CD8-positive, alpha-beta memory T cell (primary cell): ENCODE measurements around the gene ZNF563. TPM values are rescaled to one million over a fixed set of nuclear protein-coding genes. Genes with fewer than 3 reads are reported as not detected.
A peak's percentile ranks its signal among the peaks of the same experiment; 100 is the strongest.

Source experiments
- CTCF ChIA-PET: fragments of 350-600 bp; sonication (Branson Sonifier 250); formaldehyde crosslinking; loops from one replicate; lab custom pipeline; 2021; ENCODE audit warnings: antibody characterized with exemption; lab: Charles Lee
- POLR2A ChIA-PET: fragments of 350-600 bp; sonication (Branson Sonifier 250); formaldehyde crosslinking; loops from one replicate; lab custom pipeline; 2021; ENCODE audit warnings: antibody characterized with exemption; lab: Charles Lee
- DNase-seq, 5 donors: peaks; one replicate each; pipeline versions ENCODE4 v3.0.0 to v3.0.0-alpha.2; 2020 to 2022; ENCODE audit warnings: mixed read lengths in 1 of 5
- H3K27ac ChIP-seq: one replicate; pipeline ENCODE4 v1.7.0; 2013; ENCODE audit warnings: low read depth, mild to moderate bottlenecking, low read length, moderate library complexity
- H3K27me3 ChIP-seq: 2 replicates; pipeline ENCODE4 v1.7.0; 2013; ENCODE audit warnings: low read length, mild to moderate bottlenecking; ENCODE audit not compliant: insufficient read depth, poor library complexity, severe bottlenecking
- H3K36me3 ChIP-seq: 2 replicates; pipeline ENCODE4 v1.7.0; 2013; ENCODE audit warnings: mild to moderate bottlenecking, low read length, moderate library complexity; ENCODE audit not compliant: insufficient read depth
- H3K4me1 ChIP-seq: 2 replicates; pipeline ENCODE4 v1.7.0; 2013; ENCODE audit warnings: mild to moderate bottlenecking, low read length, moderate library complexity; ENCODE audit not compliant: insufficient read depth
- H3K4me3 ChIP-seq: 2 replicates; pipeline ENCODE4 v1.7.0; 2013; ENCODE audit warnings: mild to moderate bottlenecking, low read length
- H3K9me3 ChIP-seq: 2 replicates; pipeline ENCODE4 v1.7.0; 2013; ENCODE audit warnings: mild to moderate bottlenecking, low read length
- H3K27ac Mint-ChIP-seq, 8 donors: one replicate each; pipeline ENCODE4 v1.8.0; 2020 to 2021; ENCODE audit warnings: mixed read lengths in 8 of 8, mild to moderate bottlenecking in 6 of 8, inconsistent platforms in 3 of 8, moderate library complexity in 3 of 8
- H3K27me3 Mint-ChIP-seq, 2 donors: one replicate each; pipeline ENCODE4 v1.8.0; 2020 to 2021; ENCODE audit warnings: mixed read lengths in 2 of 2, mild to moderate bottlenecking in 1 of 2, moderate library complexity in 1 of 2
- H3K36me3 Mint-ChIP-seq, 3 donors: one replicate each; pipeline ENCODE4 v1.8.0; 2020 to 2021; ENCODE audit warnings: mixed read lengths in 3 of 3, inconsistent platforms in 1 of 3, mild to moderate bottlenecking in 1 of 3
- H3K4me1 Mint-ChIP-seq, 3 donors: one replicate each; pipeline ENCODE4 v1.8.0; 2020 to 2021; ENCODE audit warnings: mixed read lengths in 3 of 3, inconsistent platforms in 1 of 3, mild to moderate bottlenecking in 1 of 3
- H3K4me3 Mint-ChIP-seq, 7 donors: one replicate each; pipeline ENCODE4 v1.8.0; 2020 to 2021; ENCODE audit warnings: mixed read lengths in 7 of 7, mild to moderate bottlenecking in 6 of 7, moderate library complexity in 4 of 7, inconsistent platforms in 2 of 7
- H3K9me3 Mint-ChIP-seq, 5 donors: one replicate each; pipeline ENCODE4 v1.8.0; 2020 to 2022; ENCODE audit warnings: mixed read lengths in 5 of 5, mild to moderate bottlenecking in 3 of 5, moderate library complexity in 2 of 5, inconsistent platforms in 1 of 5
- polyA plus RNA-seq: library from polyadenylated mRNA; unstranded; fragments of 300-500 nt; fragmentation: Illumina TruSeq; gene quantifications from one replicate; pipeline ENCODE4 v1.2.3, GENCODE V29; 2021
- total RNA-seq, 2 experiments: library from RNA; stranded (reverse); gene quantifications; one replicate each; pipeline ENCODE4 v1.2.3, GENCODE V29; 2021

The ZNF563 gene
- total and polyA plus RNA-seq, 3 experiments from 2014 or later: 2.8 to 3.5 (median 3.5) TPM

DNA sequence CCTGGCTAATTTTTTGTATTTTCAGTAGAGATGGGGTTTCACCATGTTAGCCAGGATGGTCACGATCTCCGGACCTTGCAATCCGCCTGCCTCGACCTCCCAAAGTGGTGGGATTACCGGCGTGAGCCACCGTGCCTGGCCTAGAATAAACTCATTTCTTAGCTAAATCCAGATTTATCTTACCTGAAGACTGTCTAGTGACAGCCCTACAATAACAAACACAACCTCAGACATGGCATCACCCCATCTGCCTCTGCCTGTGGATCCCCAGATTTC, 43.7 kb downstream of the ZNF563 start:
- POLR2A ChIA-PET: interaction anchor here (0.5 to 2.6 kb wide), 4 partner anchors 25 to 205 kb away, joined by 3 to 21 read pairs (median 3); partner anchors contain the start of genes ZNF136 and ZNF563
- Mint-ChIP-seq H3K27me3 (peaks cover 0 to 2% of the 10 kb centered on the region in 2 donors), H3K4me1 (peaks cover 54 to 67% (median 63%) of the 10 kb centered on the region in 3 donors), H3K4me3 (peak overlapping the region in 6 of 7 donors; percentile 44 to 82 (median 72)), H3K9me3 (no peaks in the 10 kb centered on the region), H3K27ac (peak overlapping the region; percentile 82 to 97 (median 93)), H3K36me3 (peaks cover 0 to 48% (median 8%) of the 10 kb centered on the region in 3 donors)
- Histone ChIP-seq H3K4me3 (peak overlapping the region; percentile 9), H3K9me3 (no peaks in the 10 kb centered on the region), H3K27me3 (no peaks in the 10 kb centered on the region), H3K4me1 (peaks cover 37% of the 10 kb centered on the region), H3K36me3 (no peaks in the 10 kb centered on the region), H3K27ac (peak overlapping the region; percentile 4)
- DNase-seq: no peak
- CTCF ChIA-PET: interaction anchor here (1.0 to 2.3 kb wide), 3 partner anchors 43 to 205 kb away, joined by 3 to 9 read pairs (median 4); partner anchors contain the start of gene ZNF563

DNA sequence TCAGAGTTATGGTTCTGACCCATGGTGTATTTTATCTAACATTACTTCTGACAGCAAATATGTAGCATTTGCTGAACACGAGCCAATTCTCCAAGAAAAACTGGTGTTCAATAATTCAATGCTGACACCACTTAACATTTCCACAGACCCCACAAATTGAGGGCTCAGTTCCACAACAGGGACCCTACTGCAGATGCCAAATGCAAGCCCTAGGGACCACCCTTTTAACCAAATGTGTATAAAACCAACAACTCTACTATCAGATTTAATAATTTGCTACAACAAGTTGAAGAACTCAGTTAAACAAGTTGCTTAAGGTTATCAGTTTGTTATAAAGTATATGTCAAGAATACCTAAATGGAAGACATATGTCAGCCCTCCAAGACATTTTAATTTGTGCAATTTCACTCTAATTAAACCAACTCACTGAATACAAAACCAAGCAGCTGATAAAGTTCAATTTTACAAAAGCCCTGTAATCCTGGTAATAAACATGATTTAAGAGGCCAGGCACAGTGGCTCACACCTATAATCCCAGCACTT, 45.4 kb downstream of the ZNF563 start:
- Histone ChIP-seq H3K36me3 (no peaks in the 10 kb centered on the region), H3K9me3 (no peaks in the 10 kb centered on the region), H3K27ac (no peak overlapping the region), H3K27me3 (no peaks in the 10 kb centered on the region), H3K4me1 (peaks cover 31% of the 10 kb centered on the region), H3K4me3 (no peak overlapping the region)
- H3K27me3 Mint-ChIP-seq: peaks cover 0 to 1% of the 10 kb centered on the region in 2 donors
- ChIA-PET CTCF (interaction anchor here (2.3 kb wide), 1 partner anchor 45 kb away, joined by 9 read pairs; the partner anchor contains the start of gene ZNF563), POLR2A (interaction anchor here (0.5 kb wide), 1 partner anchor 35 kb away, joined by 7 read pairs; no protein-coding TSS in a partner anchor)
- H3K36me3 Mint-ChIP-seq: peaks cover 0 to 37% (median 8%) of the 10 kb centered on the region in 3 donors
- peaks cover 44 to 60% (median 52%) of the 10 kb centered on the region in 3 donors for H3K4me1 Mint-ChIP-seq
- no peak for DNase-seq
- peak overlapping the region; percentile 40 to 96 (median 78) for H3K27ac Mint-ChIP-seq
- H3K4me3 Mint-ChIP-seq: no peak overlapping the region
- H3K9me3 Mint-ChIP-seq: no peaks in the 10 kb centered on the region

DNA sequence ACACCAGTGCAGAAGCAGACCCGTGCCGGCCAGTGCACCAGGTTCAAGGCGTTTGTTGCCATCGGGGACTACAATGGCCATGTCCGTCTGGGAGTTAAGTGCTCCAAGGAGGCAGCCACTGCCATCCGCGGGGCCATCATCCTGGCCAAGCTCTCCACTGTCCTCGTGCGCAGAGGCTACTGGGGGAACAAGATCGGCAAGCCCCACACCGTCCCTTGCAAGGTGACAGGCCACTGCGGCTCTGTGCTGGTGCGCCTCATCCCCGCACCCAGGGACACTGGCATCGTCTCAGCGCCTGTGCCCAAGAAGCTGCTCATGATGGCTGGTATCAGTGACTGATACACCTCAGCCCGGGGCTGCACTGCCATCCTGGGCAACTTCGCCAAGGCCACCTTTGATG, 48.8 kb downstream of the ZNF563 start:
- Histone ChIP-seq H3K27me3 (no peaks in the 10 kb centered on the region), H3K9me3 (peaks cover 5% of the 10 kb centered on the region), H3K4me3 (no peak overlapping the region), H3K27ac (no peak overlapping the region), H3K4me1 (peaks cover 17% of the 10 kb centered on the region), H3K36me3 (no peaks in the 10 kb centered on the region)
- Mint-ChIP-seq H3K9me3 (peaks cover 3 to 13% (median 9%) of the 10 kb centered on the region in 5 donors), H3K27me3 (peaks cover 0 to 1% of the 10 kb centered on the region in 2 donors), H3K27ac (no peak overlapping the region), H3K36me3 (peaks cover 2 to 43% (median 20%) of the 10 kb centered on the region in 3 donors), H3K4me3 (no peak overlapping the region), H3K4me1 (peaks cover 52 to 66% (median 59%) of the 10 kb centered on the region in 3 donors)
- ChIA-PET POLR2A (no interaction called here), CTCF (no interaction called here)
- DNase-seq: no peak

DNA sequence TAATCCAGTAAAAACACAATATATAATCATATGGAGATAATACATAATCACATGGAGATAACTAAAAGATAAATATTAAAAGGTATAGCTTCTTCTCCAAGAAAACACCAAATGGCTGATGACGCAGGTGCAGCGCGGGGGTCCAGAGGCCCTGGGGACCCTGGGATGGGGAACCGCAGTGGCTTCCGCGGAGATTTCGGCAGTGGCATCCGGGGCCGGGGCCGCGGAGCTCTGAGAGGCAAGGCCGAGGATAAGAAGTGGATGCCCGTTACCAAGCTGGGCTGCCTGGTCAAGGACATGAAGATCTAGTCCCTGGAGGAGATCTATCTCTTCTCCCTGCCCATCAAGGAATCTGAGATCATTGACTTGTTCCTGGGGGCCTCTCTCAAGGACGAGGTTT, 49.2 kb downstream of the ZNF563 start:
- peak overlapping the region in 1 of 8 donors; percentile 32 for H3K27ac Mint-ChIP-seq
- H3K36me3 Mint-ChIP-seq: peaks cover 6 to 45% (median 24%) of the 10 kb centered on the region in 3 donors
- H3K4me3 ChIP-seq: no peak overlapping the region
- ChIA-PET POLR2A (no interaction called here), CTCF (no interaction called here)
- H3K4me1 ChIP-seq: peaks cover 18% of the 10 kb centered on the region
- H3K9me3 Mint-ChIP-seq: peaks cover 3 to 16% (median 13%) of the 10 kb centered on the region in 5 donors
- no peaks in the 10 kb centered on the region for H3K27me3 ChIP-seq
- H3K4me3 Mint-ChIP-seq: no peak overlapping the region
- no peaks in the 10 kb centered on the region for H3K36me3 ChIP-seq
- H3K27me3 Mint-ChIP-seq: peaks cover 0 to 1% of the 10 kb centered on the region in 2 donors
- no peak overlapping the region for H3K27ac ChIP-seq
- peaks cover 52 to 66% (median 59%) of the 10 kb centered on the region in 3 donors for H3K4me1 Mint-ChIP-seq
- DNase-seq: no peak
- H3K9me3 ChIP-seq: peaks cover 5% of the 10 kb centered on the region

DNA sequence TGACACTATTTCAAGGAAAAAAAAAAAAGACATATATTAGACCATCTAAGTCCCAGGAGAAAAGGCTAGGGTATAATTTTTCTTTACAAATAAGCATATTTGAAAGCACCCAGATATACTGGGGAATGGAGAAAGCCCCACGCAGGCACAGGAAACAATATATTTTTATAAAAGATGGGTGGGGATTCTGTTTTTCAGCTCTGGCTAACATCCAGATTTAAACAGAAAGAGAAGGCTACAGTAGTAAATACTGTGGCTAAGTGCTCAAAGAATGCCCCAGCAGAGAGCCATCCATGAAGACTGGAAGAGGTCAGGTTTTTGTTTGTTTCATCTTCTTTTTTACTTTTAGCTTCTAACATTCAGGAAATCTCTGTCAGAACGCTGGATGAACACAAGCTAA, 54.7 kb downstream of the ZNF563 start:
- Histone ChIP-seq H3K9me3 (peaks cover 27% of the 10 kb centered on the region), H3K4me1 (peaks cover 10% of the 10 kb centered on the region), H3K36me3 (peaks cover 21% of the 10 kb centered on the region), H3K4me3 (no peak overlapping the region), H3K27ac (no peak overlapping the region), H3K27me3 (no peaks in the 10 kb centered on the region)
- POLR2A ChIA-PET: interaction anchor here (1.0 kb wide), 1 partner anchor 12 kb away, joined by 3 read pairs; no protein-coding TSS in a partner anchor
- H3K27me3 Mint-ChIP-seq: peaks cover 0 to 1% of the 10 kb centered on the region in 2 donors
- H3K27ac Mint-ChIP-seq: peak overlapping the region in 2 of 8 donors; percentile 17 to 50
- H3K36me3 Mint-ChIP-seq: peaks cover 40 to 77% (median 72%) of the 10 kb centered on the region in 3 donors
- peaks cover 42 to 61% (median 52%) of the 10 kb centered on the region in 5 donors for H3K9me3 Mint-ChIP-seq
- no peak overlapping the region for H3K4me3 Mint-ChIP-seq
- DNase-seq: no peak
- peaks cover 49 to 64% (median 52%) of the 10 kb centered on the region in 3 donors for H3K4me1 Mint-ChIP-seq
- CTCF ChIA-PET: no interaction called here

DNA sequence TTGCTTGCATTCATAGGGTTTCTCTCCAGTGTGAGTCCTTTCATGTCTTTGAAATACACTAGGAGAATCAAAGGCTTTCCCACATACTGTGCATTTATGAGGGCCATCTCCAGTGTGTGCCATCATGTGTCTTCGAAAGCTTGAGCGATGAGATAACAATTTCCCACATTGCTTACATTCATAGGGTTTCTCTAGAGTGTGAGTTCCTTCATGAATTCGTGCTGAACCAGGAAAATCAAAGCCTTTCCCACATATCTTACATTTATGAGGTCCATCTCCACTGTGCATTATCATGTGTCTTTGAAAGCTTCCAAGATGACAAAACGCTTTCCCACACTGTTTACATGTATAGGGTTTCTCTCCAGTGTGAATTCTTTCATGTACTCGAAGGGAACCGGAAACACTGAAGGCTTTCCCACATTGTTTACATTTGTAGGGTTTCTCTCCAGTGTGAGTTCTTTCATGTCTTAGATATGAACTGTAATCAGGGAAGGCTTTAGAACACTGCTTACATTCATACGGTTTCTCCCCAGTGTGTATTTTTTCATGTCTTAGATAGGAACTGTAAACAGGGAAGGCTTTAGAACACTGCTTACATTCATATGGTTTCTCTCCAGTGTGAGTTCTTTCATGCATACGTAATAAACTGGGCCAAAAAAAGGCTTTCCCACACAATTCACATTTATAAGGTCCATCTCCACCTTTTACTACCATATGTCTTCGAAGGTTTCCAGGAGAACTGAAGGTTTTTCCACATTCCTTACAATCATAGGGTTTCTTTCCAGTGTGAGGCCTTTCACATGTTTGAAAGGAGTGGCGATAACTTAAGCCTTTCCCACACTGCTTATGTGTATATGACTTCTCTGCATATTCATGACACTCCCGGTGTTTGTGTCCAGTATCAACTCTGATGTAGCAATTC, 60.2 kb downstream of the ZNF563 start:
- H3K27me3 Mint-ChIP-seq: no peaks in the 10 kb centered on the region
- H3K9me3 Mint-ChIP-seq: peaks cover 53 to 92% (median 87%) of the 10 kb centered on the region in 5 donors
- CTCF ChIA-PET: interaction anchor here (0.7 kb wide), 1 partner anchor 387 kb away, joined by 3 read pairs; no protein-coding TSS in a partner anchor
- POLR2A ChIA-PET: no interaction called here
- peaks cover 10 to 18% (median 10%) of the 10 kb centered on the region in 3 donors for H3K4me1 Mint-ChIP-seq
- DNase-seq: no peak
- H3K27ac ChIP-seq: no peak overlapping the region
- H3K27ac Mint-ChIP-seq: no peak overlapping the region
- H3K27me3 ChIP-seq: no peaks in the 10 kb centered on the region
- peaks cover 49 to 80% (median 79%) of the 10 kb centered on the region in 3 donors for H3K36me3 Mint-ChIP-seq
- peaks cover 42% of the 10 kb centered on the region for H3K36me3 ChIP-seq
- H3K4me1 ChIP-seq: no peaks in the 10 kb centered on the region
- H3K4me3 ChIP-seq: peak overlapping the region; percentile 5
- H3K4me3 Mint-ChIP-seq: no peak overlapping the region
- H3K9me3 ChIP-seq: peaks cover 57% of the 10 kb centered on the region

DNA sequence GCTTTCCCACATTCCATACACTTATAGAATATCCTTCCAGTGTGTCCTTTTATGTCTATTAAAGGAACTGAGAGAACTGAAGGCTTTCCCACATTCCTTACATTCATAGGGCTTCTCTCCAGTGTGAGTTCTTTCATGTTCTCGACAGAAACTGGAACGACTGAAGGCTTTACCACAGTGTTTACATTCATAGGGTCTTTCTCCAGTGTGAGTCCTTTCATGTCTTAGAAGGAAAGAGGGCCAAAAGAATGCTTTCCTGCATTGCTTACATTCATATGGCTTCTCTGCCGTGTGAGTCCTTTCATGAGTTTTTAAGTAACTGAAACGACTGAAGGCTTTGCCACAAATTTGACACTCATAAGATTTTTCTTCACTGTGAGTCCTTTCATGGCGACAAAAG, 61.0 kb downstream of the ZNF563 start:
- Mint-ChIP-seq H3K27ac (no peak overlapping the region), H3K4me1 (peaks cover 6 to 12% (median 8%) of the 10 kb centered on the region in 3 donors), H3K27me3 (no peaks in the 10 kb centered on the region), H3K9me3 (peaks cover 53 to 95% (median 87%) of the 10 kb centered on the region in 5 donors), H3K36me3 (peaks cover 46 to 77% (median 75%) of the 10 kb centered on the region in 3 donors), H3K4me3 (no peak overlapping the region)
- CTCF ChIA-PET: no interaction called here
- H3K4me3 ChIP-seq: peak overlapping the region; percentile 5
- peaks cover 57% of the 10 kb centered on the region for H3K9me3 ChIP-seq
- H3K27me3 ChIP-seq: no peaks in the 10 kb centered on the region
- no peak for DNase-seq
- H3K4me1 ChIP-seq: no peaks in the 10 kb centered on the region
- H3K36me3 ChIP-seq: peaks cover 42% of the 10 kb centered on the region
- no peak overlapping the region for H3K27ac ChIP-seq
- POLR2A ChIA-PET: no interaction called here
